ENCODE measurements around the gene SEC22B. TPM values are rescaled to one million over a fixed set of nuclear protein-coding genes. Genes with fewer than 3 reads are reported as not detected.
"Not testable (repeated sequence)": the region's sequence is repeated elsewhere in the genome, so short reads cannot be mapped to it uniquely, and the experiment has no call there.

SEC22B gene
- total and polyA plus RNA-seq, 7 donors = 16.2 to 28.5 (median 25.8) TPM

DNA sequence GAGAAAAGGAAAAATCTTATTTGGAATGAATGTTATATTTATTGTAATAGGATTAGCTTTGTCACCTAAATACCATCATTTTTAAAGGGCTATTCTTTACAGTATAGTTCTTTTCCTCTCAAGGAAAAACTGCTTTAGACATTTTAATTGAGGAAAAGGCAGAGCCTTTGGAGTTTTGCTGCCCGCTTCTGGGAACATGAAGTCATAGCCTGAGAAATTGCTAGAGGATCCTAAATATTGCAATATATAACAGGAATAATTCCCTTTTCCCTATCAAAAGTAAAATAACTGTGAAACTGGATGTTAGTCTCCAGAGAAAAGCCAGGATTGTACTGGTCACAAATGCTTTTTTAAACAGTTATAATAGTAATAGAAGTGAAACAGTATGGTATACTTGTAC lies 30.5 kb downstream of the SEC22B start:
- not testable (repeated sequence) for H3K27ac ChIP-seq, H3K27me3 ChIP-seq, H3K4me1 ChIP-seq, H3K4me3 ChIP-seq, H3K36me3 ChIP-seq, H3K9me3 ChIP-seq, DNase-seq
- no CpG with 5 or more reads among the region's 1 CpG for WGBS, 2 donors
- intact Hi-C loops (cut with DNase I) = loop anchor here (10.0 kb wide), 1 partner anchor 191 kb away; no protein-coding TSS in a partner anchor
- TF ChIP-seq, protein P1, sequence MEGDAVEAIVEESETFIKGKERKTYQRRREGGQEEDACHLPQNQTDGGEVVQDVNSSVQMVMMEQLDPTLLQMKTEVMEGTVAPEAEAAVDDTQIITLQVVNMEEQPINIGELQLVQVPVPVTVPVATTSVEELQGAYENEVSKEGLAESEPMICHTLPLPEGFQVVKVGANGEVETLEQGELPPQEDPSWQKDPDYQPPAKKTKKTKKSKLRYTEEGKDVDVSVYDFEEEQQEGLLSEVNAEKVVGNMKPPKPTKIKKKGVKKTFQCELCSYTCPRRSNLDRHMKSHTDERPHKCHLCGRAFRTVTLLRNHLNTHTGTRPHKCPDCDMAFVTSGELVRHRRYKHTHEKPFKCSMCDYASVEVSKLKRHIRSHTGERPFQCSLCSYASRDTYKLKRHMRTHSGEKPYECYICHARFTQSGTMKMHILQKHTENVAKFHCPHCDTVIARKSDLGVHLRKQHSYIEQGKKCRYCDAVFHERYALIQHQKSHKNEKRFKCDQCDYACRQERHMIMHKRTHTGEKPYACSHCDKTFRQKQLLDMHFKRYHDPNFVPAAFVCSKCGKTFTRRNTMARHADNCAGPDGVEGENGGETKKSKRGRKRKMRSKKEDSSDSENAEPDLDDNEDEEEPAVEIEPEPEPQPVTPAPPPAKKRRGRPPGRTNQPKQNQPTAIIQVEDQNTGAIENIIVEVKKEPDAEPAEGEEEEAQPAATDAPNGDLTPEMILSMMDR (IDR thresholded peaks at IDR 0.05) = peak in 1 of 4 experiments; percentile 39

DNA sequence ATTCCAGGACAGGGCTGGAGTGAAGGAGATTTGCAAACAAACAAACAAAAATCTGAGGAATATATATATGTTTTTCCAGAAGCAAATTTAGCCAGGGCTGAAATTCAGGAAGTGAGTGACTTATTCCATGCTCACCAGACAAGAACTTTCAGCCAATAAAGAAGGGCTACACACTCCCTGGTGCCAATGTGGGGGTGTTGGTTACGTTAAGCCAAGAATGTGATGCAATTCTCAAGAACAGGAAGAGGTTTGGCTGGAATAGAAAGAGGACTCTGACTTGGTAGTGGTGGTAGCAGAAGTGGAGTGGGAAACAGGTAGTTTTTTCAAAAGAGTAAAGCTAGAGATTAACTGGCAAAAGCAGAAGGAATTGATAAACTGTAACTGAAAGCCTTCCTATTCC lies 31.7 kb downstream of the SEC22B start:
- not testable (repeated sequence) for H3K36me3 ChIP-seq, H3K9me3 ChIP-seq, DNase-seq, H3K4me3 ChIP-seq, H3K4me1 ChIP-seq, H3K27ac ChIP-seq, H3K27me3 ChIP-seq
- no CpG with 5 or more reads among the region's 1 CpG for WGBS, 2 donors
- intact Hi-C loops (cut with DNase I) = loop anchor here (10.0 kb wide), 1 partner anchor 190 kb away; no protein-coding TSS in a partner anchor

DNA sequence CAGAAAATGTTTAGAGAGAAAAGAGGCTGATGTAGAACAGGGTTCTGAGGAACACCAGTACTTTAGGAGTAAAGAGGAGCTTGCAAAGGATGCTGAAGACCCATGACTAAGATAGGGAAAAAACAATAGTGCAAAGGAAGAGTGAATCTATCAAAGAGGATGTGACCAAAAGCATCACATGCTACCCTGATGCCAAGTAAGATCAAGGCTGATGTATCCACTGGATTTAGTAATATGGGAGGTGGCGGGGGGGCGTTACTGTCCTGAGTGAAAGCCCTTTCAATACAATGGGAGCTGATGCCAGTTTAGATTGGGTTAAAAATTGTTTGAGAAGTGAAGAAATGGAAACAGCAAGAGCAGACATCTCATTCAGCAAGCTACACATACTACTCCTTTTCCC lies 32.2 kb downstream of the SEC22B start:
- H3K4me3 ChIP-seq, DNase-seq, H3K9me3 ChIP-seq, H3K27ac ChIP-seq, H3K4me1 ChIP-seq, H3K27me3 ChIP-seq, H3K36me3 ChIP-seq: not testable (repeated sequence)
- 90 to 96% methylated on average over 2 of the region's 2 CpGs for WGBS, 2 donors
- intact Hi-C loops (cut with DNase I) = loop anchor here (10.0 kb wide), 1 partner anchor 189 kb away; no protein-coding TSS in a partner anchor

DNA sequence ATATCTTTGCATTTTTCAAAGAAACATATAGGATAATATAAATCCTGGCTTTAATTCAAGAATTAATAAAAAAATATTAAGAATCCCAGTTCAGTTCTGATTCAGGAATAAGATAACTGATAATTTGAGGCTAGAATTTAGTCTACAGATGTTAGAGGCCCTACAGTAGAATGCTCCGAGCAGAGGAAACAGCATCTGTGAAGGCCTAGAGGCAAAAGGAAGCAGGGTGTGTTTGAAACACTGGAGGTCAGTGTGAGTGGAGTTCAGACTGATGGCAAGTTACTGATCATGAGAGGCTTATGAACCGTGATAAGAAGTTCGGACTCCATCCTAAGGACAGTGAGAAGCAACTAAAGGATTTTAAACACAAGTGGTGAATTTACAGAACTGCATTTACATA lies 33.0 kb downstream of the SEC22B start:
- H3K27me3 ChIP-seq, H3K9me3 ChIP-seq, H3K36me3 ChIP-seq, H3K4me3 ChIP-seq, DNase-seq, H3K4me1 ChIP-seq: not testable (repeated sequence)
- H3K27ac ChIP-seq = peak overlapping the region in 2 of 4 donors; percentile 5 to 21
- intact Hi-C loops (cut with DNase I) = loop anchor here (10.0 kb wide), 1 partner anchor 189 kb away; no protein-coding TSS in a partner anchor
- WGBS, 2 donors = 55 to 80% methylated on average over 2 of the region's 3 CpGs

DNA sequence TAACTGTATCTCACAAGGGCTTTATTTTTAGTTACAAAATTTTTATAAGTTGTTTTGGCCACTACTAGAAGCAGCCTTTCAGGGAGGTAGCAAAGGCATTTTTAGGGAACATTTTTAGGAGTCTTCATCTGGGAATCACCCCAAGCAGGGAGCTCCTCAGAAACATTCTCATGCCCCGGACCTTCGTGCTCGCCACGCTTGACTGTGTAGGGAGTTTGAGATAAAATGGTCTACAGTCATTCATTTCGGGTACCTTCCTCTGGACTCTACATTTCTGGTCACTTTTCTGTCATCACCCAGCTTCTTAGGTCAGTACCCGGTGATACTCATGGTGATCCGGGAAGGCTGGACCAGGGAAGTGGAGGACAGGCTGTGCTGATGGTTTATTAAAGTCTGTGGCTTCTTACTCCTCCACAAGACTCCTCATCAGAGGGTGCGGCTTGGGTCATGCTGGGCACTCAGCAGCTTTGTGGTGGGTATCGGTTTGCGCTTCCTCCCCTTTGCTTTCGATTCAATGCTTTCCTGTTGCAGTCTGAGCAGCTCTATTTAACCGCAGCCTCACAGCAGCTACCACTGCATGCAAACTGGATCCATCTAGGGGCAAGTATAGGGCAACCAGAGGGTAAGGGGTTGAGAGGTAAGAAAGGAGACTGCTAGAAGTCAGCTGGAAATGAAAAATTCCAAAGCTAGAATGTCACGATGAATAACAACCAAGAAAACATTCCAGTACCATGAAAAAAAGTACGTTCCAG lies 33.6 kb downstream of the SEC22B start:
- peak; percentile 60 for DNase-seq
- peak overlapping the region in 2 of 4 donors; percentile 5 to 21 for H3K27ac ChIP-seq
- WGBS, 2 donors = 60 to 75% methylated on average over 11 to 12 of the region's 14 CpGs
- H3K9me3 ChIP-seq, H3K27me3 ChIP-seq, H3K4me1 ChIP-seq, H3K4me3 ChIP-seq, H3K36me3 ChIP-seq: not testable (repeated sequence)
- intact Hi-C loops (cut with DNase I) = loop anchor here (10.0 kb wide), 1 partner anchor 188 kb away; no protein-coding TSS in a partner anchor

DNA sequence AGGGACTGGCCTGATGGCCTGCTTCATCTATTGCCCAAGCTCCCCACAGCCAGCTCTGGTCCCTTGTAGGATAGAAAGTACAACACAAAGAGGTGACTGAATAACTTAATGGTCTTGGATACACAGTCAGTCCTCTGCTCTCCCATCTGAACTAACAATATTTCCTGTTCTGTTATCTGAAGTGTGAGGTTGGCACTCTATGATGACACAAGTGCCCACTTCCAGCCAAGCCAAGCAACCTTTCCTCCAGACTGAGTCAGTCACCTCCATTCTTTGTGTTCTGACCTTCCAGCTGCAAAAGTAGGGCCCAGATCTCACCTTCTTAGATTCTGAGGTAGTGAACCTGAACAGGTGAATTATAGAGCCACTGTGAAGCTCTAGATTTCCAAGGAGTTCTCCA lies 34.5 kb downstream of the SEC22B start:
- not testable (repeated sequence) for H3K4me3 ChIP-seq, H3K36me3 ChIP-seq, H3K4me1 ChIP-seq, H3K27me3 ChIP-seq, H3K27ac ChIP-seq, H3K9me3 ChIP-seq, DNase-seq
- intact Hi-C loops (cut with DNase I) = loop anchor here (10.0 kb wide), 1 partner anchor 187 kb away; no protein-coding TSS in a partner anchor

DNA sequence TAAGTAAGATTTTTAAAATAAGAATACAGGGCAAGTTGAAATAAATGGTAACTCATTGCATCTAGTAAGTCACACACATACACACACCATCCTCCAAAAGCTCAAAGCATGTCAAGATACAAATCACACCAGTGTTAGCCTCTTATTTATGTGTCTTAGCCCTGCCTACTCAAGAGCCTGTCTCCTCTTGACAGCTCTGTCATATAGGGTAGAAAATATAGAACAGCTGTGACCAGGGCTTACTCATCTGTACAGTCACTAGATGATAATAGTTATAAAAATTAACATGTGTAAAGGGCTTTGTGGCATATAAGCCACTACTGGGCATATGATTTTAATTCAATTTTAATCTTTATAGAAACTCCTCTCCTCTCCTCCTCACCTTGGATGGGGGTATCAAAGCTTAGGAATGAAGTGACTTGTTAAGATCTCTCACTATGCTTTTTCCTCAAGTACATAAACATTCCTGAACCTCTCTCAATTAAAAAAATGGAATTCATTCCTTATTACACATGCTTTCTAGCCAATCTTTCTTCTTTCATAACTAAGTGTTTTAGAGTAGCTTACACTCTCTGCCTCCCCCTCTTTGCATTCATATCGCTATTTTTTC lies 35.6 kb downstream of the SEC22B start:
- intact Hi-C loops (cut with DNase I) = loop anchor here (10.0 kb wide), 1 partner anchor 186 kb away; no protein-coding TSS in a partner anchor
- not testable (repeated sequence) for H3K9me3 ChIP-seq, H3K36me3 ChIP-seq, DNase-seq, H3K4me3 ChIP-seq, H3K4me1 ChIP-seq, H3K27ac ChIP-seq, H3K27me3 ChIP-seq
- 83 to 100% methylated on average over 1 of the region's 1 CpG for WGBS, 2 donors

DNA sequence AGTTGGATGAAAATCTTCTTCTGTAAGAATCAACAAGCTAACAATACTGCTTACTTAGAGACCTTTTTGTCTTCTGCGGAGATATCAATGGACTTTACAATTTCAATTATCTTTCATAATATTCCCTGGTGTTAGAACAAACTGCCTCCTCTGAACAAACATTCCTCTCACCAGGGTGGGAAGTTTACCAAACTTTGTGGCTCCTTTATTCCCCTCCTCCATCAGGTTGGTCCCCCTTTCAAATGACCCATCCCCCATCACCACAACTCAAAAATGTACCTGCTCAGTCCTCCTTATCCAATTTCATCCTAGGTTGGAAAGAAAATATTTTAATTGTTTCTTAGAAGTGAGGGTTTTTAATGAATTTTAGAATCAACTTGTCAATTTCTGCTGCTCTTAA lies 40.2 kb downstream of the SEC22B start:
- H3K4me1 ChIP-seq; DNase-seq; H3K4me3 ChIP-seq; H3K36me3 ChIP-seq; intact Hi-C loops (cut with DNase I); H3K9me3 ChIP-seq; H3K27ac ChIP-seq; H3K27me3 ChIP-seq: not testable (repeated sequence)
- 92 to 95% methylated on average over 1 of the region's 1 CpG for WGBS, 2 donors

DNA sequence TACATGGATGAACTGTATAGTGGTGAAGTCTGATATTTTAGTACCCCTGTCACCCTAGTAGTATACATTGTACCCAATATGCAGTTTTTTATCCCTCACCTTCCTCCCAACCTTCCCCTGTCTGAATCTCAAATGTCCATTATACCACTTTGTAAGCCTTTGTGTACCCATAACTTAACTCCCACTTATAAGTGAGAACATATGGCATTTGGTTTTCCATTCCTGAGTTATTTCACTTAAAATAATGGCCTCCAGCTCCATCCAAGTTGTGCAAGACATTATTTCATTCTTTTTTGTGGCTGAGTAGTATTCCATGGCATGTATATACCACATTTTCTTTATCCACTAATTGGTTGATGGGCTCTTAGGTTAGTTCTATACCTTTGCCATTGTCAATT lies 42.4 kb downstream of the SEC22B start:
- H3K9me3 ChIP-seq; H3K4me3 ChIP-seq; intact Hi-C loops (cut with DNase I); H3K27me3 ChIP-seq; H3K4me1 ChIP-seq; H3K36me3 ChIP-seq; H3K27ac ChIP-seq; DNase-seq: not testable (repeated sequence)
